IMR-90 (cell line): ENCODE results near the gene DDOST.

Experiments used
- CEBPB ChIP-seq: IDR thresholded peaks from 2 replicates; pipeline ENCODE4 v1.6.1; 2012; ENCODE audit warnings: low read depth, low read length, improper control_type of control experiment
- CHD1 ChIP-seq: IDR thresholded peaks from 2 replicates; pipeline ENCODE4 v1.6.1; 2012; ENCODE audit warnings: low read depth, low read length, improper control_type of control experiment
- ELK1 ChIP-seq: fragments of 150-350 bp; IDR thresholded peaks from 2 replicates; pipeline ENCODE4 v1.6.1; 2016; ENCODE audit warnings: low read depth, mild to moderate bottlenecking, low read length, moderate library complexity, borderline replicate concordance
- MAFK ChIP-seq: IDR thresholded peaks from 2 replicates; pipeline ENCODE4 v1.6.1; 2012; ENCODE audit warnings: low read depth, low read length, improper control_type of control experiment
- MAZ ChIP-seq: IDR thresholded peaks from 2 replicates; pipeline ENCODE4 v1.6.1; 2012; ENCODE audit warnings: low read depth, mild to moderate bottlenecking, low read length, improper control_type of control experiment, moderate library complexity, borderline replicate concordance
- MXI1 ChIP-seq: IDR thresholded peaks from 2 replicates; pipeline ENCODE4 v1.6.1; 2012; ENCODE audit warnings: low read depth, mild to moderate bottlenecking, low read length, moderate library complexity, borderline replicate concordance
- NFE2L2 ChIP-seq: fragments of 150-350 bp; IDR thresholded peaks from 2 replicates; pipeline ENCODE4 v1.6.1; 2016; ENCODE audit warnings: low read depth, mild to moderate bottlenecking, low read length
- POLR2A ChIP-seq: IDR thresholded peaks from 2 replicates; pipeline ENCODE4 v1.6.1; 2012; ENCODE audit warnings: mild to moderate bottlenecking, low read depth, low read length
- RAD21 ChIP-seq: IDR thresholded peaks from 2 replicates; pipeline ENCODE4 v1.6.1; 2012; ENCODE audit warnings: low read length, improper control_type of control experiment
- RFX5 ChIP-seq: IDR thresholded peaks from 2 replicates; pipeline ENCODE4 v1.8.0; 2012; ENCODE audit warnings: low read depth, mild to moderate bottlenecking, low read length, moderate library complexity
- SMC3 ChIP-seq: fragments of 150-350 bp; IDR thresholded peaks from 2 replicates; pipeline ENCODE4 v1.6.1; 2016; ENCODE audit warnings: low read depth, mild to moderate bottlenecking, antibody characterized with exemption, low read length, moderate library complexity
- TF ChIP-seq, protein P1 (sequence below): conservative IDR thresholded peaks from 2 replicates; pipeline ENCODE4 v1.5.1; 2012; ENCODE audit warnings: mild to moderate bottlenecking, low read depth, low read length, improper control_type of control experiment

DNA sequence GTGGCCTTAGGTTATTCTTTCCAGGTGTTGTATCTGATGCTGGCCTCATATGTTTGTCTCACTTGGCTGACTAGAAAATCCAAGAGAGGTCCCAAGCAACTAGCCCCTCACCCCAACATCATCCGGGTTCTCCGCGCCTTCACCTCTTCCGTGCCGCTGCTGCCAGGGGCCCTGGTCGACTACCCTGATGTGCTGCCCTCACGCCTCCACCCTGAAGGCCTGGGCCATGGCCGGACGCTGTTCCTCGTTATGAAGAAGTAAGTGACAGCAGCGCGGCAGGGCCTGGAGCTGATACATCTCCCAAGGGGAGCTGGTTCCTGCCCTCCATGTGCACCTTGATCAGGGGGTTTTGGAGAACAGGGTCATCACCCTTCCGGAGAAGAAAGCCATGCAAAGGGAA is 16.8 kb downstream of the DDOST start:
- TF ChIP-seq, protein P1, sequence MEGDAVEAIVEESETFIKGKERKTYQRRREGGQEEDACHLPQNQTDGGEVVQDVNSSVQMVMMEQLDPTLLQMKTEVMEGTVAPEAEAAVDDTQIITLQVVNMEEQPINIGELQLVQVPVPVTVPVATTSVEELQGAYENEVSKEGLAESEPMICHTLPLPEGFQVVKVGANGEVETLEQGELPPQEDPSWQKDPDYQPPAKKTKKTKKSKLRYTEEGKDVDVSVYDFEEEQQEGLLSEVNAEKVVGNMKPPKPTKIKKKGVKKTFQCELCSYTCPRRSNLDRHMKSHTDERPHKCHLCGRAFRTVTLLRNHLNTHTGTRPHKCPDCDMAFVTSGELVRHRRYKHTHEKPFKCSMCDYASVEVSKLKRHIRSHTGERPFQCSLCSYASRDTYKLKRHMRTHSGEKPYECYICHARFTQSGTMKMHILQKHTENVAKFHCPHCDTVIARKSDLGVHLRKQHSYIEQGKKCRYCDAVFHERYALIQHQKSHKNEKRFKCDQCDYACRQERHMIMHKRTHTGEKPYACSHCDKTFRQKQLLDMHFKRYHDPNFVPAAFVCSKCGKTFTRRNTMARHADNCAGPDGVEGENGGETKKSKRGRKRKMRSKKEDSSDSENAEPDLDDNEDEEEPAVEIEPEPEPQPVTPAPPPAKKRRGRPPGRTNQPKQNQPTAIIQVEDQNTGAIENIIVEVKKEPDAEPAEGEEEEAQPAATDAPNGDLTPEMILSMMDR: no peak
- TF ChIP-seq RAD21 (no peak), MAZ (no peak), MXI1 (no peak), POLR2A (no peak), SMC3 (no peak), NFE2L2 (no peak), RFX5 (no peak), CEBPB (no peak), MAFK (no peak), CHD1 (no peak), ELK1 (no peak)
